Kidney (tissue), 14 donors: Measurements from ENCODE around the gene SNX10. TPM values are rescaled to one million over a fixed set of nuclear protein-coding genes. Genes with fewer than 3 reads are reported as not detected.
A peak's percentile ranks its signal among the peaks of the same experiment; 100 is the strongest.

Experiments used
- DNase-seq, 5 donors: peaks; one replicate each; pipeline ENCODE4 v3.0.0-alpha.2; 2013 to 2020
- FAIRE-seq: peaks from 2 replicates; lab custom pipeline; 2012; peaks lifted over from hg19 to GRCh38; lab: Jason Lieb, UNC
- H3K27ac ChIP-seq, 2 donors: one replicate each; pipeline ENCODE4 v1.7.0; 2013; ENCODE audit warnings: low read depth in 2 of 2, low read length in 2 of 2, inconsistent platforms in 1 of 2
- H3K27me3 ChIP-seq: one replicate; pipeline ENCODE4 v1.7.1; 2013; ENCODE audit warnings: low read length, inconsistent platforms; ENCODE audit not compliant: control insufficient read depth, insufficient read depth
- H3K36me3 ChIP-seq, 3 donors: one replicate each; pipeline versions ENCODE4 v1.7.0 to v1.7.1; 2013; ENCODE audit warnings: low read length in 3 of 3, control low read depth in 1 of 3, inconsistent platforms in 1 of 3; ENCODE audit not compliant: insufficient read depth in 3 of 3, control insufficient read depth in 2 of 3
- H3K4me1 ChIP-seq, 3 donors: one replicate each; pipeline versions ENCODE4 v1.7.0 to v1.7.1; 2013; ENCODE audit warnings: low read length in 3 of 3, inconsistent platforms in 1 of 3, low read depth in 1 of 3; ENCODE audit not compliant: control insufficient read depth in 2 of 3, insufficient read depth in 2 of 3
- H3K4me3 ChIP-seq, 3 donors: one replicate each; pipeline versions ENCODE4 v1.7.0 to v1.8.1; 2013; ENCODE audit warnings: low read length in 3 of 3, control low read depth in 1 of 3, inconsistent platforms in 1 of 3
- H3K9ac ChIP-seq, 3 donors: one replicate each; pipeline versions ENCODE4 v1.7.0 to v1.7.1; 2013; ENCODE audit warnings: low read length in 3 of 3, control low read depth in 1 of 3, inconsistent platforms in 1 of 3
- H3K9me3 ChIP-seq, 3 donors: one replicate each; pipeline versions ENCODE4 v1.7.0 to v1.7.1; 2013; ENCODE audit warnings: low read length in 3 of 3, control low read depth in 1 of 3, inconsistent platforms in 1 of 3; ENCODE audit not compliant: control insufficient read depth in 2 of 3, insufficient read depth in 1 of 3
- intact Hi-C: fragments of 100-400 bp; cut with DNase I; formaldehyde crosslinking; loops from one replicate; pipeline ENCODE4 v1.11.1; 2022
- polyA plus RNA-seq: library from polyadenylated mRNA; stranded (reverse); fragments of 350-450 nt; fragmentation: Illumina TruSeq; extraction: RNeasy Lipid Tissue Mini Kit (QIAGEN cat#74804); gene quantifications from one replicate; pipeline ENCODE4 v1.2.3, GENCODE V29; 2014; ENCODE audit warnings: low read depth, low replicate concordance; ENCODE audit not compliant: insufficient read depth
- total RNA-seq: library from RNA; stranded (reverse); fragmentation: NEBNext Ultra II Directional; extraction: Animal tissue kit (Norgen Biotek cat#: 25700); gene quantifications from one replicate; pipeline ENCODE4 v1.2.1, GENCODE V29; 2021
- TF ChIP-seq, protein P1 (sequence below): IDR thresholded peaks from 3 replicates; pipeline ENCODE4 v1.5.1; 2012; ENCODE audit warnings: mild to moderate bottlenecking, moderate library complexity, borderline replicate concordance; ENCODE audit not compliant: insufficient read depth; ENCODE audit errors: extremely low read depth
- donor health status: control.
- donor health status: control.
- donor health status: control.
- donor health status: control.
- donor health status: control.
- donor health status: DM: yes; HTN: yes; CAD: no.
- donor health status: Normal renal cell carcinoma (clear cell type).

Gene SNX10
- total and polyA plus RNA-seq, 2 donors from 2014 or later: 30.1 to 72.0 TPM

DNA sequence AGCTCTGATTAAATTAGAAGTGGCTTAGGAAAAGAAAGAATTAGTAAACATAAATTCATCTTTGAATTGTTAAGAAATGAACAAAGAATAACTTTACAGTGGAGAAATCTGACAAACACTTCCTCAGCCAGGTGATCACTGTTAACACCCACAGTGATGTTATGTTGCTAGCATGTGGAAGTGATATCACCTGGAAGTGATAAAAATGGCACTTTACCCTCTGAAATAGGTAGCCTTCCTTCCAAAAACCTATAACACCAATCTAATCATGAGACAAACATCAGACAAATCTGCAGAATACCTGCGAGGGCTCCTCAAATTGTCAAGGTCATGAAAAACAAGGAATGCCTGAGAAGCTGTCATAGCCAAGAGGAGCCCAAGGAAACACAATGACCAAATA, 59.5 kb downstream of the SNX10 start:
- Histone ChIP-seq H3K27me3 (no peaks in the 10 kb centered on the region), H3K4me3 (no peak overlapping the region), H3K36me3 (peaks cover 0 to 3% (median 0%) of the 10 kb centered on the region in 3 donors), H3K27ac (peak overlapping the region; percentile 12 to 78), H3K4me1 (peaks cover 6 to 27% (median 11%) of the 10 kb centered on the region in 3 donors), H3K9ac (no peak overlapping the region), H3K9me3 (no peaks in the 10 kb centered on the region)
- DNase-seq (no peak), FAIRE-seq (no peak)
- intact Hi-C loops: no loop called here
- TF ChIP-seq, protein P1, sequence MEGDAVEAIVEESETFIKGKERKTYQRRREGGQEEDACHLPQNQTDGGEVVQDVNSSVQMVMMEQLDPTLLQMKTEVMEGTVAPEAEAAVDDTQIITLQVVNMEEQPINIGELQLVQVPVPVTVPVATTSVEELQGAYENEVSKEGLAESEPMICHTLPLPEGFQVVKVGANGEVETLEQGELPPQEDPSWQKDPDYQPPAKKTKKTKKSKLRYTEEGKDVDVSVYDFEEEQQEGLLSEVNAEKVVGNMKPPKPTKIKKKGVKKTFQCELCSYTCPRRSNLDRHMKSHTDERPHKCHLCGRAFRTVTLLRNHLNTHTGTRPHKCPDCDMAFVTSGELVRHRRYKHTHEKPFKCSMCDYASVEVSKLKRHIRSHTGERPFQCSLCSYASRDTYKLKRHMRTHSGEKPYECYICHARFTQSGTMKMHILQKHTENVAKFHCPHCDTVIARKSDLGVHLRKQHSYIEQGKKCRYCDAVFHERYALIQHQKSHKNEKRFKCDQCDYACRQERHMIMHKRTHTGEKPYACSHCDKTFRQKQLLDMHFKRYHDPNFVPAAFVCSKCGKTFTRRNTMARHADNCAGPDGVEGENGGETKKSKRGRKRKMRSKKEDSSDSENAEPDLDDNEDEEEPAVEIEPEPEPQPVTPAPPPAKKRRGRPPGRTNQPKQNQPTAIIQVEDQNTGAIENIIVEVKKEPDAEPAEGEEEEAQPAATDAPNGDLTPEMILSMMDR: no peak

GRCh38 chr7:26356229-26356628, 64.6 kb downstream of the SNX10 start:
- intact Hi-C loops: no loop called here
- DNase-seq: peak in 2 of 5 donors; percentile 53 to 54
- no peak for FAIRE-seq

DNA sequence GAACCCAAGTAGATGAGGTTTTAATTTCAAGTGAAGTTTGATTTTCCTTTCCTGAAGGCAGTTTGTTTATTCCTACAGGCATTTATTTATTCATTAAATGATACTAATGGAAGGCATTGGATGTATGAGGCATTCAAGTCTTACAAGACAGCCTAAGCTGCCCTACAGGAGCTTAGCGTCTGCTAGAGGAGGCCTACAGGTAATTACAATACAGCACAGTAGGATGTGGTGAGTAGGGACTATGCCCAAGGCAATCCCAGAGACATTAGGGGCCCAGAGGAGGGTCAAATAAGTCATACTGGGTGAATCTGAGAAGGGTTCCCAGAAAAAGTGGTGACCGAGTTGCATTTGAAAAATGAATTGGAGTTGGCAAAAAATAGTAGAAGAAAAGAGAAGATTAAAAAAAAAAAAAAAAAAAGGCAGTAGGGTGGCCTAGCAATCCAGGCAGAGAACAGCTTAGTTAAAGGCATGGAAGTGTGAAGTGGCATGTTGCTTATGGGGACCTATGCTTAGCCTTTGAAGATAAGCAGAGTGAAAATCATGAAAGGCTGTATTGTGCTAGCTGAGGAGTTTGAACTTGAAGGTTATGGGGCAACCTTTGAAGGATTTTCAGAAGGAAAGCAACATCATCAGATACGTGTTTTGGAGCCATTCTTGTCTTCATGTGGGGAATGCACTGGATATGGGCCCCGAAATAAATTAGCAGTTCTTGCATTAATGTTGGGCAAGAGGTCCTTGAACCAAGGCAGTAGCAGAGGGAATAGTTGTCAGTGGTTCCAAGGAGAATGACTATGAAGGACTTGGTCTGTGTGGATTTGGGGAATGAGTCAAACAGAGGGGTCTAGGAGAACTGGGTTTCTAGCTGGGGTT, 65.5 kb downstream of the SNX10 start:
- no peaks in the 10 kb centered on the region for H3K36me3 ChIP-seq
- TF ChIP-seq, protein P1: no peak
- no peak overlapping the region for H3K27ac ChIP-seq
- H3K4me1 ChIP-seq: no peaks in the 10 kb centered on the region
- FAIRE-seq (no peak), DNase-seq (no peak)
- no peaks in the 10 kb centered on the region for H3K27me3 ChIP-seq
- no peak overlapping the region for H3K9ac ChIP-seq
- no peaks in the 10 kb centered on the region for H3K9me3 ChIP-seq
- intact Hi-C loops: no loop called here
- H3K4me3 ChIP-seq: no peak overlapping the region

More at GRCh38 chr7:26356229-26356628, 64.6 kb downstream of the SNX10 start:
- H3K4me3 ChIP-seq: no peak overlapping the region
- H3K27ac ChIP-seq: no peak overlapping the region
- TF ChIP-seq, protein P1: no peak
- no peaks in the 10 kb centered on the region for H3K4me1 ChIP-seq
- H3K36me3 ChIP-seq: no peaks in the 10 kb centered on the region
- no peaks in the 10 kb centered on the region for H3K27me3 ChIP-seq
- no peak overlapping the region for H3K9ac ChIP-seq
- H3K9me3 ChIP-seq: no peaks in the 10 kb centered on the region
